Astrocyte (in vitro differentiated cells and primary cell): ENCODE data around the gene ODF4.

Experiments
- EZH2 ChIP-seq: IDR thresholded peaks from 2 replicates; pipeline ENCODE4 v1.6.1; 2012; ENCODE audit warnings: mild to moderate bottlenecking, low read length, inconsistent platforms; ENCODE audit not compliant: insufficient read depth
- TF ChIP-seq, protein P1 (sequence below): IDR thresholded peaks from 2 replicates; pipeline ENCODE4 v1.5.1; 2011; ENCODE audit warnings: low read depth, mild to moderate bottlenecking, inconsistent platforms, low read length, moderate library complexity; ENCODE audit not compliant: insufficient read depth

DNA sequence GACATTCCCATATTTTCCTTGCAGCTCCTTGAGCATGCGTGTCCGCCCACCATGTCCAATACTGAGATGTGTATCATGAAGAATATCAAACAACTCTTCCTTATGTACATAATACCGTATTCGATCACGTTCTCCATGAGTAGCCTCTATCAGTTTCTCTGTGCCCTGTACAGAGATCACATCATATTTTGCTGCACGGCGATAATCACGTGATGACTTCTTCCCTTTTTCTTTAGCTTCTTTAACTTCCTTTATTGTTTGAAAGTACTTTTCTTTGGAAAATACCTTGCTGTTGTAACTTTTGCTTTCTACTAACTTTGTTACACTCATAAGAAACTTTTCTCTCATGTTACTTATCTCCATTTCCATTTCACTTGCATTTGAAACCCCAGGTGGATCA lies 30.3 kb downstream of the ODF4 start:
- TF ChIP-seq EZH2, result no peak
- TF ChIP-seq, protein P1, sequence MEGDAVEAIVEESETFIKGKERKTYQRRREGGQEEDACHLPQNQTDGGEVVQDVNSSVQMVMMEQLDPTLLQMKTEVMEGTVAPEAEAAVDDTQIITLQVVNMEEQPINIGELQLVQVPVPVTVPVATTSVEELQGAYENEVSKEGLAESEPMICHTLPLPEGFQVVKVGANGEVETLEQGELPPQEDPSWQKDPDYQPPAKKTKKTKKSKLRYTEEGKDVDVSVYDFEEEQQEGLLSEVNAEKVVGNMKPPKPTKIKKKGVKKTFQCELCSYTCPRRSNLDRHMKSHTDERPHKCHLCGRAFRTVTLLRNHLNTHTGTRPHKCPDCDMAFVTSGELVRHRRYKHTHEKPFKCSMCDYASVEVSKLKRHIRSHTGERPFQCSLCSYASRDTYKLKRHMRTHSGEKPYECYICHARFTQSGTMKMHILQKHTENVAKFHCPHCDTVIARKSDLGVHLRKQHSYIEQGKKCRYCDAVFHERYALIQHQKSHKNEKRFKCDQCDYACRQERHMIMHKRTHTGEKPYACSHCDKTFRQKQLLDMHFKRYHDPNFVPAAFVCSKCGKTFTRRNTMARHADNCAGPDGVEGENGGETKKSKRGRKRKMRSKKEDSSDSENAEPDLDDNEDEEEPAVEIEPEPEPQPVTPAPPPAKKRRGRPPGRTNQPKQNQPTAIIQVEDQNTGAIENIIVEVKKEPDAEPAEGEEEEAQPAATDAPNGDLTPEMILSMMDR, result no peak
